A673 (cell line): Measurements from ENCODE around the gene BBS9. TPM values are rescaled to one million over a fixed set of nuclear protein-coding genes. Genes with fewer than 3 reads are reported as not detected.

Source experiments
- BruUV-seq: library from RNA; stranded (reverse); fragments of 400-500 nt; replicated peaks from 2 replicates; lab custom pipeline; 2021; lab: Mats Ljungman, UMichigan
- CTCF ChIA-PET: fragments of 300-600 bp; sonication (Branson Sonifier 250); formaldehyde crosslinking; loops from one replicate; lab custom pipeline; 2022; ENCODE audit warnings: antibody characterized with exemption; lab: Charles Lee
- POLR2A ChIA-PET: fragments of 300-600 bp; sonication (Branson Sonifier 250); formaldehyde crosslinking; loops from one replicate; lab custom pipeline; 2022; ENCODE audit warnings: antibody characterized with exemption; ENCODE audit not compliant: low non-redundant PET; lab: Charles Lee
- DNase-seq: peaks from one replicate; pipeline ENCODE4 v3.0.0-alpha.2; 2015; ENCODE audit warnings: low spot score
- H3K27ac ChIP-seq: fragments of 200-600 bp; sonication (generic); 2 replicates; pipeline ENCODE4 v1.5.1; 2016; ENCODE audit warnings: mixed run types, low read depth, mild to moderate bottlenecking, mixed read lengths, antibody characterized with exemption, low read length; ENCODE audit not compliant: poor library complexity, severe bottlenecking
- H3K27me3 ChIP-seq: fragments of 200-600 bp; sonication (generic); replicated peaks from 2 replicates; pipeline ENCODE4 v1.6.1; 2017; ENCODE audit warnings: mixed run types, low read depth, mild to moderate bottlenecking, mixed read lengths, antibody characterized with exemption, low read length; ENCODE audit not compliant: insufficient read depth, poor library complexity
- H3K36me3 ChIP-seq: fragments of 200-600 bp; sonication (generic); 2 replicates; pipeline ENCODE4 v1.6.1; 2016; ENCODE audit warnings: mixed run types, mild to moderate bottlenecking, mixed read lengths, antibody characterized with exemption, low read length; ENCODE audit not compliant: insufficient read depth, poor library complexity, severe bottlenecking
- H3K4me1 ChIP-seq: fragments of 200-600 bp; sonication (generic); 2 replicates; pipeline ENCODE4 v1.6.1; 2017; ENCODE audit warnings: mixed run types, mild to moderate bottlenecking, mixed read lengths, antibody characterized with exemption, low read length; ENCODE audit not compliant: insufficient read depth, poor library complexity, severe bottlenecking
- H3K4me3 ChIP-seq: fragments of 200-600 bp; sonication (generic); 2 replicates; pipeline ENCODE4 v1.5.1; 2016; ENCODE audit warnings: low read depth, mixed run types, mild to moderate bottlenecking, mixed read lengths, low read length; ENCODE audit not compliant: poor library complexity, severe bottlenecking
- H3K9me3 ChIP-seq: fragments of 200-600 bp; sonication (generic); 2 replicates; pipeline ENCODE4 v1.6.1; 2016; ENCODE audit warnings: mixed run types, low read depth, mild to moderate bottlenecking, mixed read lengths, antibody characterized with exemption, low read length; ENCODE audit not compliant: poor library complexity, severe bottlenecking
- EZH2 ChIP-seq: fragments of 200-600 bp; sonication (generic); IDR thresholded peaks from 2 replicates; pipeline ENCODE4 v1.6.1; 2017; ENCODE audit warnings: borderline replicate concordance, low read depth, mild to moderate bottlenecking, mixed read lengths, antibody characterized with exemption, low read length; ENCODE audit not compliant: poor library complexity, severe bottlenecking
- intact Hi-C: fragments of 100-400 bp; cut with micrococcal nuclease; formaldehyde crosslinking; loops from one replicate; pipeline ENCODE4 v1.10.0; 2022; ENCODE audit not compliant: unreplicated experiment
- total RNA-seq: library from RNA; stranded (reverse); gene quantifications from 2 replicates; pipeline ENCODE4 v1.2.3, GENCODE V29; 2021
- TF ChIP-seq, protein P1 (sequence below): fragments of 300-800, 200-600 bp; sonication (generic); conservative IDR thresholded peaks from 2 replicates; pipeline ENCODE4 v1.5.1; 2017; ENCODE audit warnings: low read depth, mild to moderate bottlenecking, antibody characterized with exemption, low read length, moderate library complexity, mixed read lengths

The BBS9 gene
- total RNA-seq, 1 experiment from 2014 or later, result 9.4 TPM

DNA sequence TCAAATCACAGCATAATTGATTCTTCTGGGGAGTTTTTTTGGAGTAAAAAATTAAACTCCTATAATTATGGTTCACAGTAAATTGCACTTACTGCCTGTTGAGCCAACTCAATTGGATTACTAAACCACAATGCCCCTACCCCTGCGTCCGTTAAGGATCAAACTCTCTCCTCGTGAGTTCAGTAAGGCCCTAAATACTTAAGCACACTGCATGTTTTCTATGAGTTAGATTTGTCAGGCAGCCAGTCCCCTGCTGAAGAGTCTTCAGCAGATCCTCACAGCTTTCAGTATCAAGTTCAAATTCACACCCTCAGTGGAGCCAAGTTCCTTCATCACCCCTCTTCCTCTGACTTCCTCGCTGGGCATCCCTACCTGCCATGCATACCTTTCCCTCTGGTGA lies 501.0 kb downstream of the BBS9 start:
- Histone ChIP-seq H3K36me3 (no peaks in the 10 kb centered on the region), H3K4me3 (no peak overlapping the region), H3K27me3 (no peaks in the 10 kb centered on the region), H3K4me1 (peaks cover 6% of the 10 kb centered on the region), H3K27ac (no peak overlapping the region), H3K9me3 (no peaks in the 10 kb centered on the region)
- intact Hi-C loops, result no loop called here
- no TSS peak for BruUV-seq
- POLR2A ChIA-PET, result no interaction called here
- peak; percentile 31 for DNase-seq
- TF ChIP-seq EZH2, result no peak
- TF ChIP-seq, protein P1, sequence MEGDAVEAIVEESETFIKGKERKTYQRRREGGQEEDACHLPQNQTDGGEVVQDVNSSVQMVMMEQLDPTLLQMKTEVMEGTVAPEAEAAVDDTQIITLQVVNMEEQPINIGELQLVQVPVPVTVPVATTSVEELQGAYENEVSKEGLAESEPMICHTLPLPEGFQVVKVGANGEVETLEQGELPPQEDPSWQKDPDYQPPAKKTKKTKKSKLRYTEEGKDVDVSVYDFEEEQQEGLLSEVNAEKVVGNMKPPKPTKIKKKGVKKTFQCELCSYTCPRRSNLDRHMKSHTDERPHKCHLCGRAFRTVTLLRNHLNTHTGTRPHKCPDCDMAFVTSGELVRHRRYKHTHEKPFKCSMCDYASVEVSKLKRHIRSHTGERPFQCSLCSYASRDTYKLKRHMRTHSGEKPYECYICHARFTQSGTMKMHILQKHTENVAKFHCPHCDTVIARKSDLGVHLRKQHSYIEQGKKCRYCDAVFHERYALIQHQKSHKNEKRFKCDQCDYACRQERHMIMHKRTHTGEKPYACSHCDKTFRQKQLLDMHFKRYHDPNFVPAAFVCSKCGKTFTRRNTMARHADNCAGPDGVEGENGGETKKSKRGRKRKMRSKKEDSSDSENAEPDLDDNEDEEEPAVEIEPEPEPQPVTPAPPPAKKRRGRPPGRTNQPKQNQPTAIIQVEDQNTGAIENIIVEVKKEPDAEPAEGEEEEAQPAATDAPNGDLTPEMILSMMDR, result no peak
- CTCF ChIA-PET, result no interaction called here

DNA sequence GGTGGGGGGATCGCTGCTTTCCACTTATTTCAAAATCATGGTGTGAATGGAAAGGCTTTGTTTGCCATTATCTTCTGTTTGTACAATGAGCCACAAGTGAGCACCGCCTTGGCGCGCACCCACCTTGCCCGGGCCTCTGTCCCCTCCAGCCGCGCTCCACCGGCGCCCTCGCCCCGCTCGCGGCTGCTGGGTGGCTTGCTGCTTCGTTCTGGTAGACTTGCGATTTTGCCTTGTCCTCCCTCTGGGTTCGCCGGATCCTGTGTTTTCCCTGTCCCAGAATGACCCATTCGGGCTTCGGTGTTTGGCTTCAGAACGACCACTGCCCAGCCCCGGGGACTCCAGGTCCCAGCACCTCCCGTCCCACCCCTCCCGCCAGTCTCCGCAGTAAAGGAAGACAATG lies 503.0 kb downstream of the BBS9 start:
- no peak for TF ChIP-seq EZH2
- TF ChIP-seq, protein P1, result no peak
- ChIA-PET CTCF (no interaction called here), POLR2A (no interaction called here)
- H3K27me3 ChIP-seq, result no peaks in the 10 kb centered on the region
- peaks cover 6% of the 10 kb centered on the region for H3K4me1 ChIP-seq
- no peak overlapping the region for H3K4me3 ChIP-seq
- no peaks in the 10 kb centered on the region for H3K9me3 ChIP-seq
- BruUV-seq, result no TSS peak
- H3K27ac ChIP-seq, result no peak overlapping the region
- DNase-seq, result no peak
- intact Hi-C loops, result no loop called here
- H3K36me3 ChIP-seq, result no peaks in the 10 kb centered on the region

DNA sequence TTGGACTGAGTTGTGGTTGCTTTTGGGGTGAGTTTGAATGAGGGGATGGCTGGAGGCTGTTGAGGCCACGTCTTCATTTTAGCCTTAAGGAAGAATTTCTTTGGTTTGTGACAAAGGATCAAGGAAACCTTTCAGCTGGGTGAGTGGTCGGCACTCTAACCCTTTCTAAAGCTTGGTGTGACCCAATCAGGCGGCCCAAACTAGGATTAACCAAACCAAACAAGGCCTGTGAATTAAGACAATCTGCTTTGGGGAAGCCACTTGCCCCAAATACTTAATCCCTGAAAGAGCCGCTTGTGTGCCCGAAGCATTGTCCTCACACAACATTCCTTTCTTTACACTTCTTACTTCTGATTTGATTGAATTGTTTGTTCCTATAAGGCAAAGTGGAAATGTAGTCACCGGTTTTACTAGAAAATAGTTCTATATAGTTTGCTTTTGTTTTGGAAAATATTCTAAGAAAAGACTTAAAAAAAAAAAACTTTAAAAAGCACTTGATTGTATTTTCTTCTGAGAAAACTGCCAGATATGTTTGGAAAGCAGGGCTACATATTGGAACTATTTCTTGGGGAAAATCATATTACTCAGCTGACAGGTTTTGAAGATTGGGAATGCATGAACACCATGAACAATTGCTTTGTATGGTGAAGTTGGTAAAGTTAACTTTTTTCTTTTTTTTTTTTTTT lies 503.6 kb downstream of the BBS9 start:
- no peaks in the 10 kb centered on the region for H3K9me3 ChIP-seq
- BruUV-seq, result no TSS peak
- intact Hi-C loops, result no loop called here
- H3K27ac ChIP-seq, result no peak overlapping the region
- H3K36me3 ChIP-seq, result no peaks in the 10 kb centered on the region
- ChIA-PET CTCF (no interaction called here), POLR2A (no interaction called here)
- DNase-seq, result no peak
- H3K4me3 ChIP-seq, result no peak overlapping the region
- peaks cover 6% of the 10 kb centered on the region for H3K4me1 ChIP-seq
- H3K27me3 ChIP-seq, result no peaks in the 10 kb centered on the region
- TF ChIP-seq, protein P1, result no peak
- no peak for TF ChIP-seq EZH2
